Measurements from ENCODE around the gene MTPN.

DNA sequence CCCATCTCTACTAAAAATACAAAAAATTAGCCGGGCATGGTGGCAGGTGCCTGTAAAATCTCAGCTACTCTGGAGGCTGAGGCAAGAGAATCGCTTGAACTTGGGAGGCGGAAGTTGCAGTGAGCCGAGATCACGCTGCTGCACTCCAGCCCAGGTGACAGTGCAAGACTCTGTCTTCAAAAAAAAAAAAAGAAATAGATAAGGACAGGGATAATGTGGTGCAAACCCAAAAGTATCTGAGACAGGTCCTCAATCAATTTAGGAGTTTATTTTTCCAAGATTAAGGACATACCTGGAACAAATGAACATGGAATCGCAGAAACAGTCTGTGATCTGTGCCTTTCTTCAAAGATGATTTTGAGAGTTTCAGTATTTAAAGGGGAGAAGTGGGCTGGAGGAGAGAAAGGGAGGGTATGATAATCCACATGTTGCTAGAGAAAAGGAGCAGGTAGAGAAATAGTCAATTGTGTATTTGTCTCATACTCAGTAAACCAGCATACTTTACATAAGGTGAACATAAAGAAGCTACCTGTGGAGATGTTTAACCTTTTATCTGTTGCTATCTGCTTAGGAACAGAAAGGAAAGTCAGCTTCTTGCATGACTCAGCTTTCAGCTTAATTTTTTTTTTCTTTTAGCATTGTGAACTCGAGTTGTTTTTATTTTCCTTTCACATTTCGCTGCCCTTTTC lies 4.9 kb upstream of the MTPN start:
- TF ChIP-seq, protein P1, sequence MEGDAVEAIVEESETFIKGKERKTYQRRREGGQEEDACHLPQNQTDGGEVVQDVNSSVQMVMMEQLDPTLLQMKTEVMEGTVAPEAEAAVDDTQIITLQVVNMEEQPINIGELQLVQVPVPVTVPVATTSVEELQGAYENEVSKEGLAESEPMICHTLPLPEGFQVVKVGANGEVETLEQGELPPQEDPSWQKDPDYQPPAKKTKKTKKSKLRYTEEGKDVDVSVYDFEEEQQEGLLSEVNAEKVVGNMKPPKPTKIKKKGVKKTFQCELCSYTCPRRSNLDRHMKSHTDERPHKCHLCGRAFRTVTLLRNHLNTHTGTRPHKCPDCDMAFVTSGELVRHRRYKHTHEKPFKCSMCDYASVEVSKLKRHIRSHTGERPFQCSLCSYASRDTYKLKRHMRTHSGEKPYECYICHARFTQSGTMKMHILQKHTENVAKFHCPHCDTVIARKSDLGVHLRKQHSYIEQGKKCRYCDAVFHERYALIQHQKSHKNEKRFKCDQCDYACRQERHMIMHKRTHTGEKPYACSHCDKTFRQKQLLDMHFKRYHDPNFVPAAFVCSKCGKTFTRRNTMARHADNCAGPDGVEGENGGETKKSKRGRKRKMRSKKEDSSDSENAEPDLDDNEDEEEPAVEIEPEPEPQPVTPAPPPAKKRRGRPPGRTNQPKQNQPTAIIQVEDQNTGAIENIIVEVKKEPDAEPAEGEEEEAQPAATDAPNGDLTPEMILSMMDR (IDR thresholded peaks at IDR 0.05; ENCODE audit: low read depth, low read length), result no peak
- no peak for TF ChIP-seq EZH2phosphoT487 (IDR thresholded peaks at IDR 0.05; ENCODE audit: low read depth)

Measured in OCI-LY3 (cell line).